Measurements from ENCODE around the gene TDRD3. TPM values are rescaled to one million over a fixed set of nuclear protein-coding genes. Genes with fewer than 3 reads are reported as not detected.
A peak's percentile ranks its signal among the peaks of the same experiment; 100 is the strongest.
"Not testable (repeated sequence)": the region's sequence is repeated elsewhere in the genome, so short reads cannot be mapped to it uniquely, and the experiment has no call there.

TDRD3 gene
- total RNA-seq, 1 experiment from 2014 or later: 10.7 TPM

DNA sequence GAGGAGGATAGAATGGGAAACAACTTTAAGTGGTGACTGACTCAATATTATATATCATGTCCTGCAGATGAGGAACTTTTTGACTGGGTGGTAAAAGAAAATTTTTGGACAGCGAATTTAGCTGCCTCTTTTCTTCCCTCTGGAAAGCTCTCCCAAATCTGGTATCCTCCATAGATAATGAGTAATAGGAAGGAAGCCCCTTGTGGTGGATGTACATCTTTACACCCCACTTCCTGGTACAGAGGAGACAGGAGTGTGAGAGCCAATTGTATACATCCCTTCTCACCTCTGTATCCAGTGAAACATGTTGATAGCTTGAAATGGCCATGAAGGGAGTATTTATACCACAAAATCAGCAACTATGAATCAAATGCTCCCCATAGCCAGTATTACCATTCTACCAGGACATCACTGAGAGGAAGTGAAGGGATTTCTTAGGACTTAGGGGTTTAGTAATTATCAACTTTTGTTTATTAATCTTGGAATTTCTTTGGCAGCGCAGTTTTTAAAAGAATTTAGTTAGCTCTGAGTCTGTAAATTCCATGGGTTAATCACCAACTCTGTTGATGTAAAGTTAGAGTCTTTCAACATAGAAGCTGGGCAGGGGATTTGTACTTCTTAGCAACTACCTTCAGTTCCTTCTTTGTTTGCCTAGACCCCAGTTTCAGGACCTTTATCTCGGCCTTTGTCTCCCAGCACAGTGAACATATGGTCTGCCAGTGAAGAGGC, 17.0 kb upstream of the TDRD3 start:
- H3K4me3 ChIP-seq: no peak overlapping the region
- DNase-seq (ENCODE audit: low read depth in 1 of 2, low spot score in 2 of 2): no peak
- no peaks in the 10 kb centered on the region for H3K9me3 ChIP-seq (replicated peaks)
- H3K27ac ChIP-seq: no peak overlapping the region
- H3K36me3 ChIP-seq: no peaks in the 10 kb centered on the region
- H3K4me1 ChIP-seq (replicated peaks): no peaks in the 10 kb centered on the region
- H3K27me3 ChIP-seq (replicated peaks): no peaks in the 10 kb centered on the region

DNA sequence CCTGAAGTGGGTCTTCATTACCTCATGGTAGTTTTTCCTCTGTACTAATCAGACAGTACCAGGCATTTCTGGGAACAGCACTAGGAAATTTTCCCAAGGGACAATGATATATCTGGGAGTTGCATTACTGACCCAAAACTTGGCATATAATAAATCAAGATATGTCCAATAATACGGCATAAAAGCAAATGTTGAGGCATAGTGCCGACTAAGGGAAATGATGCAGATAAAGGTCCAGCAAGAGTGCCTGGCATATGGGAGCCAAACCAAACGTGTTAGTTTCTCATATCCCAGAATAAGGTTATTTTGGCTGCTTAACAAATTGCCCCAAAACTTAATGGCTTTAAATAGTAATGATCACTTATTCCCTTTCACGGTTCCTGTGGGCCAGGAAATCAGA, 12.1 kb upstream of the TDRD3 start:
- no peak for DNase-seq (ENCODE audit: low read depth in 1 of 2, low spot score in 2 of 2)
- no peaks in the 10 kb centered on the region for H3K36me3 ChIP-seq
- H3K4me1 ChIP-seq (replicated peaks): no peaks in the 10 kb centered on the region
- H3K9me3 ChIP-seq (replicated peaks): no peaks in the 10 kb centered on the region
- H3K27ac ChIP-seq: no peak overlapping the region
- no peak overlapping the region for H3K4me3 ChIP-seq
- H3K27me3 ChIP-seq (replicated peaks): peaks cover 4% of the 10 kb centered on the region; the same call in 1 of the 2 replicates

- no peak for DNase-seq (ENCODE audit: low read depth in 1 of 2, low spot score in 2 of 2)
- Histone ChIP-seq H3K9me3 (replicated peaks) (no peaks in the 10 kb centered on the region), H3K36me3 (no peaks in the 10 kb centered on the region), H3K4me3 (no peak overlapping the region), H3K27me3 (replicated peaks) (peaks cover 4% of the 10 kb centered on the region; the same call in 1 of the 2 replicates), H3K27ac (no peak overlapping the region), H3K4me1 (replicated peaks) (no peaks in the 10 kb centered on the region)
Measured at GRCh38 chr13:60386250-60386649, 10.8 kb upstream of the TDRD3 start.

GRCh38 chr13:60392131-60392530, 4.9 kb upstream of the TDRD3 start:
- Histone ChIP-seq H3K4me3 (no peak overlapping the region), H3K9me3 (replicated peaks) (no peaks in the 10 kb centered on the region), H3K27me3 (replicated peaks) (no peaks in the 10 kb centered on the region; the same call in 1 of the 2 replicates), H3K27ac (no peak overlapping the region), H3K4me1 (replicated peaks) (no peaks in the 10 kb centered on the region), H3K36me3 (no peaks in the 10 kb centered on the region)
- DNase-seq (ENCODE audit: low read depth in 1 of 2, low spot score in 2 of 2): no peak

GRCh38 chr13:60395971-60396782, 843 bp upstream of the TDRD3 start:
- Histone ChIP-seq H3K4me3 (peak overlapping the region; percentile 77), H3K9me3 (replicated peaks) (no peaks in the 10 kb centered on the region), H3K4me1 (replicated peaks) (peaks cover 16% of the 10 kb centered on the region), H3K36me3 (no peaks in the 10 kb centered on the region), H3K27ac (peak overlapping the region; percentile 73), H3K27me3 (replicated peaks) (no peaks in the 10 kb centered on the region)
- peak; percentile 85 to 91 for DNase-seq (ENCODE audit: low read depth in 1 of 2, low spot score in 2 of 2)

GRCh38 chr13:60397704-60398378, 821 bp downstream of the TDRD3 start:
- DNase-seq (ENCODE audit: low read depth in 1 of 2, low spot score in 2 of 2): peak; percentile 60 to 61
- Histone ChIP-seq H3K4me3 (peak overlapping the region; percentile 77), H3K4me1 (replicated peaks) (peaks cover 16% of the 10 kb centered on the region), H3K36me3 (no peaks in the 10 kb centered on the region), H3K9me3 (replicated peaks) (no peaks in the 10 kb centered on the region), H3K27me3 (replicated peaks) (no peaks in the 10 kb centered on the region), H3K27ac (peak overlapping the region; percentile 73)

DNA sequence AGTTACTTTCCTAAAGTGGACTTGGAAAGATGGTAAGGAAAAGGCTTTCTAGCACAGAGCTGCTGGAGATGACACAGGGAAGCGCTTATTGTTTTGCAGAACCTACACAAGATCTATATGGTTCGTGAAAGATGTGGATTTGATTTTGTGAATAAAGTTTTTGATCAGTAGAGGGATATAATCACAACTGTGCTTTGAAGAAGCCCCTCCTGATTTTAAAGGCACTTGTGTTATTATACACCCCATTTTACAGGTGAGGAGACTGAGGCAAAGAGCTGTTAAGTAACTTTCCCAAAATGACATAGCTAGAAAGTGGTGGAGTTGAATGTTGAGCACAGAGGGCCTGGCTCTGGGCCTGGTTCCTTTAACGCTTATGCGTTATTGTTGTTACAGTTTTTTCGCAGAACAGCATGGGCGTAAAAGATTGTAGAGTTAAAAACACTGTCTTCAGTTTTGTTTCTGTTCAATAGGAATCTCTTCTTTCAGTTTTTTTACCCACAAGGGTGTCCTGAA, 1.4 kb downstream of the TDRD3 start:
- peak overlapping the region; percentile 77 for H3K4me3 ChIP-seq
- H3K4me1 ChIP-seq (replicated peaks): peaks cover 16% of the 10 kb centered on the region
- H3K27ac ChIP-seq: peak overlapping the region; percentile 73
- no peaks in the 10 kb centered on the region for H3K36me3 ChIP-seq
- H3K27me3 ChIP-seq (replicated peaks): no peaks in the 10 kb centered on the region
- DNase-seq (ENCODE audit: low read depth in 1 of 2, low spot score in 2 of 2): no peak
- H3K9me3 ChIP-seq (replicated peaks): no peaks in the 10 kb centered on the region

DNA sequence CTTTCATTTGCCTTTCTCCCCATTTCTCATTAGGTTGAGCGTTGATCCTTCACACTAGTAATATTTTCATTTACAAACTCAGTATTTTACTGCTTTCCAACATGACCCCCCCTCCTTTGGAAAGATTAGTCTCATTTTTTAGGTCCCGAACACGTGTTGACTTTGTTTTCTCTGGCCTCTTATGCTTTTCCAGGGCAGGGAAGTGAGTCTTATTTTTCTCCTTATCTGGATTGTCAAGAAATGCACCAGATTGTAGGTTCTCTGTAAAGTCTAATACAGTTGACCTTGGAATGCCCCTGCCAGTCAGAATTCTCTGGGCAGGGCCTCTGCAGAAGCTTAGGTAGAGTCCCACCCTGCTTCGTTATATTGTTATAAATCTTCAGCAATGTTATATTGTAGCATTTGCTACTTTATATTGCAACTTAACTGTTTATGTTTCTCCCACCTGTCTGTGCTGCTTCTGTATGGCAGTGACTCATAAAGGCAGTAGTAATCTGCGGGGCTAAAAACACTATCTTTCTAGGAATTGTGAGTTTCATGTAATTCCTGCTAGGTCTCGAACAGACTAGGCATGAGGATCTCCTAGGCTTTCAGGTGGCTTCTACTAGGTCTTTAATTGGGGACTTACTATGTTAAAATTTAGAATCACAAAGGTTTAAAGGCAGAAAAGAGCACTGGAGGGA, 2.0 kb downstream of the TDRD3 start:
- DNase-seq (ENCODE audit: low read depth in 1 of 2, low spot score in 2 of 2): no peak
- no peak overlapping the region for H3K27ac ChIP-seq

GRCh38 chr13:60402022-60402421, 5.0 kb downstream of the TDRD3 start:
- Histone ChIP-seq H3K27me3 (replicated peaks) (no peaks in the 10 kb centered on the region), H3K9me3 (replicated peaks) (no peaks in the 10 kb centered on the region), H3K27ac (no peak overlapping the region), H3K36me3 (no peaks in the 10 kb centered on the region), H3K4me3 (no peak overlapping the region), H3K4me1 (replicated peaks) (peaks cover 16% of the 10 kb centered on the region)
- DNase-seq (ENCODE audit: low read depth in 1 of 2, low spot score in 2 of 2): no peak

More for the DNA sequence above, 2.0 kb downstream of the TDRD3 start:
- H3K36me3 ChIP-seq: no peaks in the 10 kb centered on the region
- no peak overlapping the region for H3K4me3 ChIP-seq
- H3K4me1 ChIP-seq (replicated peaks): peaks cover 16% of the 10 kb centered on the region
- H3K27me3 ChIP-seq (replicated peaks): no peaks in the 10 kb centered on the region
- H3K9me3 ChIP-seq (replicated peaks): no peaks in the 10 kb centered on the region

DNA sequence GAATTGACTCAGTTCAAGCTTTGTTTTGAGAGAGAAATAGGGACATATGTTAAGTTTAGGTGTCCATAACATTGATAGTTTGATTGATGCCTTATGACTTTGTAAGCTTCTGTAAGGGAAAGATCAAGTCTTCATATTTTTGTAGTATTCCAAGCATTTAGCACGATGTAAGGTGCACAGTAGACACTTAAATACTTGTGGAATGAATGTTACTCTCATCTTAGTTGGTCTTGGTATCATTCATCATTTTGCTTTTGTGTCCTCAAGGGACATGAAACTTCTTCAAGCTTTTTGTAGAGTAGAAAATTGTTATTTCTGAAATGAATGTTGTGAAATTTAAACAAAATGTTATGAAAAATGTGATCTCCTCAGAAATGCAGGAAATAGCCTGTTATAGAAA, 10.1 kb downstream of the TDRD3 start:
- Histone ChIP-seq H3K4me1 (replicated peaks) (no peaks in the 10 kb centered on the region), H3K9me3 (replicated peaks) (no peaks in the 10 kb centered on the region), H3K27me3 (replicated peaks) (no peaks in the 10 kb centered on the region), H3K27ac (no peak overlapping the region), H3K4me3 (no peak overlapping the region), H3K36me3 (no peaks in the 10 kb centered on the region)
- DNase-seq (ENCODE audit: low read depth in 1 of 2, low spot score in 2 of 2): no peak

DNA sequence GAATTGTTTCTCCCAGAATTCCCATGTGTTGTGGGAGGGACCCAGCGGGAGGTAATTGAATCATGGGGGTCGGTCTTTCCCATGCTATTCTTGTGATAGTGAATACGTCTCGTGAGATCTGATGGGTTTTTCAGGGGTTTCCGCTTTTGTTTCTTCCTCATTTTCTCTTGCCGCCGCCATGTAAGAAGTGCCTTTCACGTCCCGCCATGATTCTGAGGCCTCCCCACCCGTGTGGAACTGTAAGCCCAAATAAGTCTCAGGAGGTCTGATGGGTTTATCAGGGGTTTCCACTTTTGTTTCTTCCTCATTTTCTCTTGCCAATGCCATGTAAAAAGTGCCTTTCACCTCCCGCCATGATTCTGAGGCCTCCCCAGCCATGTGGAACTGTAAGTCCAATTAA, 10.8 kb downstream of the TDRD3 start:
- H3K27me3 ChIP-seq (replicated peaks); H3K4me3 ChIP-seq; DNase-seq (ENCODE audit: low read depth in 1 of 2, low spot score in 2 of 2); H3K9me3 ChIP-seq (replicated peaks); H3K27ac ChIP-seq; H3K36me3 ChIP-seq; H3K4me1 ChIP-seq (replicated peaks): not testable (repeated sequence)

DNA sequence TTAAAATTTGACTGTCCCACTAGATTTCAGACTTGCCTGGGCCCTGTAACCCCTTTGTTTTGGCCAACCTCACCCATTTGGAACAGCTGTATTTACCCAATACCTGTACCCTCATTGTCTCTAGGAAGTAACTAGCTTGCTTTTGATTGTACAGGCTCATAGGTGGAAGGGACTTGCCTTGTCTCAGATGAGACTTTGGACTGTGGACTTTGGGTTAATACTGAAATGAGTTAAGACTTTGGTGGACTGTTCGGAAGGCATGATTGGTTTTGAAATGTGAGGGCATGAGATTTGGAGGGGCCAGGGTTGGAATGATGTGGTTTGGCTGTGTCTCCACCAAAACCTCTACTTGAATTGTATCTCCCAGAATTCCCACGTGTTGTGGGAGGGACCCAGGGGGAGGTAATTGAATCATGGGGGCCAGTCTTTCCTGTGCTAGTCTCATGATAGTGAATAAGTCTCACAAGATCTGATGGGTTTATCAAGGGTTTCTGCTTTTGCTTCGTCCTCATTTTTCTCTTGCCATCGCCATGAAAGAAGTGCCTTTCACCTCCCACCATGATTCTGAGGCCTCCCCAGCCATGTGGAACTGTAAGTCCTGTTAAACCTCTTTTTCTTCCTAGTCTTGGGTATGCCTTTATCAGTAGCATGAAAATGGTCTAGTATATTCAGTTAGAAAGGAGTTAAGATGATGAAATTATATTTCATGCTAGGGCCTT, 12.7 kb downstream of the TDRD3 start:
- not testable (repeated sequence) for DNase-seq (ENCODE audit: low read depth in 1 of 2, low spot score in 2 of 2); H3K4me3 ChIP-seq; H3K9me3 ChIP-seq (replicated peaks); H3K36me3 ChIP-seq; H3K27me3 ChIP-seq (replicated peaks); H3K27ac ChIP-seq; H3K4me1 ChIP-seq (replicated peaks)

GRCh38 chr13:60410299-60410698, 13.3 kb downstream of the TDRD3 start:
- no peak for DNase-seq (ENCODE audit: low read depth in 1 of 2, low spot score in 2 of 2)
- H3K4me3 ChIP-seq: no peak overlapping the region
- H3K9me3 ChIP-seq (replicated peaks): no peaks in the 10 kb centered on the region
- no peaks in the 10 kb centered on the region for H3K27me3 ChIP-seq (replicated peaks)
- no peaks in the 10 kb centered on the region for H3K4me1 ChIP-seq (replicated peaks)
- H3K27ac ChIP-seq: no peak overlapping the region
- no peaks in the 10 kb centered on the region for H3K36me3 ChIP-seq
